Measurements from ENCODE around the gene GCGR.

GRCh38 chr17:81842378-81842724 lies 38.4 kb downstream of the GCGR start:
- TF ChIP-seq, protein P1, sequence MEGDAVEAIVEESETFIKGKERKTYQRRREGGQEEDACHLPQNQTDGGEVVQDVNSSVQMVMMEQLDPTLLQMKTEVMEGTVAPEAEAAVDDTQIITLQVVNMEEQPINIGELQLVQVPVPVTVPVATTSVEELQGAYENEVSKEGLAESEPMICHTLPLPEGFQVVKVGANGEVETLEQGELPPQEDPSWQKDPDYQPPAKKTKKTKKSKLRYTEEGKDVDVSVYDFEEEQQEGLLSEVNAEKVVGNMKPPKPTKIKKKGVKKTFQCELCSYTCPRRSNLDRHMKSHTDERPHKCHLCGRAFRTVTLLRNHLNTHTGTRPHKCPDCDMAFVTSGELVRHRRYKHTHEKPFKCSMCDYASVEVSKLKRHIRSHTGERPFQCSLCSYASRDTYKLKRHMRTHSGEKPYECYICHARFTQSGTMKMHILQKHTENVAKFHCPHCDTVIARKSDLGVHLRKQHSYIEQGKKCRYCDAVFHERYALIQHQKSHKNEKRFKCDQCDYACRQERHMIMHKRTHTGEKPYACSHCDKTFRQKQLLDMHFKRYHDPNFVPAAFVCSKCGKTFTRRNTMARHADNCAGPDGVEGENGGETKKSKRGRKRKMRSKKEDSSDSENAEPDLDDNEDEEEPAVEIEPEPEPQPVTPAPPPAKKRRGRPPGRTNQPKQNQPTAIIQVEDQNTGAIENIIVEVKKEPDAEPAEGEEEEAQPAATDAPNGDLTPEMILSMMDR (IDR thresholded peaks at IDR 0.05): no peak
- TF ChIP-seq POLR2A (IDR thresholded peaks at IDR 0.05): no peak

Measured in testis (tissue), 2 donors.